Heart right ventricle (tissue), 16 donors: ENCODE results near the gene ONECUT2. TPM values are rescaled to one million over a fixed set of nuclear protein-coding genes. Genes with fewer than 3 reads are reported as not detected.

Experiments used
- ATAC-seq, 8 donors: fragments of 200-7000 bp; cut with Tn5 transposase; one replicate each; pipeline ENCODE4 v1.9.1; 2020; ENCODE audit warnings: mild to moderate bottlenecking in 8 of 8, moderate library complexity in 8 of 8, moderate number of reproducible peaks in 1 of 8
- DNase-seq, 2 donors: peaks; one replicate each; pipeline ENCODE4 v3.0.0-alpha.2; 2020
- H3K27ac ChIP-seq, 10 donors: fragments of 200-600 bp; sonication (generic) in 2 of 10; one replicate each; pipeline versions ENCODE4 v1.5.0 to v1.8.0; 2020 to 2022; ENCODE audit warnings: mild to moderate bottlenecking in 3 of 10
- H3K27me3 ChIP-seq, 7 donors: fragments of 200-600 bp; one replicate each; pipeline ENCODE4 v1.8.0; 2021 to 2022; ENCODE audit warnings: mild to moderate bottlenecking in 2 of 7
- H3K36me3 ChIP-seq, 9 donors: fragments of 200-600 bp; sonication (generic) in 1 of 9; one replicate each; pipeline versions ENCODE4 v1.5.0 to v1.8.0; 2020 to 2022; ENCODE audit warnings: mild to moderate bottlenecking in 2 of 9
- H3K4me1 ChIP-seq, 9 donors: fragments of 200-600 bp; sonication (generic) in 1 of 9; one replicate each; pipeline versions ENCODE4 v1.5.0 to v1.8.0; 2020 to 2022; ENCODE audit warnings: mild to moderate bottlenecking in 4 of 9
- H3K4me3 ChIP-seq, 10 donors: fragments of 200-600 bp; sonication (generic) in 2 of 10; one replicate each; pipeline versions ENCODE4 v1.5.0 to v1.8.0; 2020 to 2022; ENCODE audit warnings: mild to moderate bottlenecking in 7 of 10, moderate library complexity in 2 of 10
- H3K9me3 ChIP-seq, 11 donors: fragments of 200-600 bp in 10 of 11; sonication (generic) in 2 of 11; one replicate each; pipeline versions ENCODE4 v1.5.0 to v1.8.0; 2013 to 2022; ENCODE audit warnings: mild to moderate bottlenecking in 2 of 11, control low read depth in 1 of 11, moderate library complexity in 1 of 11
- CTCF ChIP-seq, 9 donors: fragments of 200-600 bp; sonication (generic) in 2 of 9; IDR thresholded peaks; one replicate each; pipeline versions ENCODE4 v1.5.0 to v1.8.0; 2021 to 2022; ENCODE audit warnings: antibody characterized with exemption in 9 of 9, mild to moderate bottlenecking in 5 of 9, moderate library complexity in 1 of 9
- WGBS, 2 donors: extraction: QIAGEN DNeasy Blood & Tissue Kit; methylation state at CpG; one replicate each; pipeline ENCODE4 v1.1.7; 2013; ENCODE audit warnings: inconsistent platforms in 1 of 2; 5-methylcytosine and 5-hydroxymethylcytosine counted together
- intact Hi-C, 10 donors: fragments of 100-400 bp; cut with DNase I; formaldehyde crosslinking; loops; one replicate each; pipeline versions ENCODE4 v1.11.1 to v1.14.2; 2022
- polyA plus RNA-seq, 2 donors: library from polyadenylated mRNA; stranded (reverse); fragments of 200-250 nt; gene quantifications; one replicate each; pipeline ENCODE4 v1.2.3, GENCODE V29; 2013
- total RNA-seq, 10 donors: library from RNA; stranded (reverse); fragmentation: NEBNext Ultra II Directional in 3 of 10; extraction: Animal tissue kit (Norgen Biotek cat#: 25700) in 3 of 10; gene quantifications; one replicate each; pipeline versions ENCODE4 v1.2.1 to v1.2.4, GENCODE V29; 2021 to 2023
- donor health status: Arrhythmogenic right ventricular cardiomyopathy.
- donor health status: ischemic (EF 13 %, LVEDD 7.1; RV severe dilation, severe dysfunction).
- donor health status: healthy with polysubstance abuse.
- donor health status: DM: no; HTN: yes; CAD: no.
- donor health status: DM: no; HTN: no; CAD: no.
- donor health status: ischemic (EF 25% LVEDD 6.9; RV normal size, moderate dysfunction).
- donor health status: ischemic (EF 25% LVEDD 5.7; RV mildly dilated, moderate dysfunction).
- donor health status: healthy.
- donor health status: DM: yes; HTN: yes; CAD: no.
- donor health status: Ischemic cardiomyopathy.
- donor health status: ischemic (EF 35%, LVEDD 5.7; RV mildly dilated, moderate dysfunction).
- donor health status: nonischemic (EF 11% LVEDD 7.7; RV severe dilation, severe dysfunction).
- donor health status: DM: yes; HTN: yes; CAD: no.
- donor health status: PGD.
- donor health status: ischemic (EF 29% LVEDD 5.4; RV normal size, mild dysfunction).
- donor health status: nonischemic (EF 23%, LVEDD 6.1; RV moderate dilation, normal function).

The ONECUT2 gene
- total and polyA plus RNA-seq, 12 donors, result under 0.01 to 0.53 (median 0.09) TPM; not detected in 3

DNA sequence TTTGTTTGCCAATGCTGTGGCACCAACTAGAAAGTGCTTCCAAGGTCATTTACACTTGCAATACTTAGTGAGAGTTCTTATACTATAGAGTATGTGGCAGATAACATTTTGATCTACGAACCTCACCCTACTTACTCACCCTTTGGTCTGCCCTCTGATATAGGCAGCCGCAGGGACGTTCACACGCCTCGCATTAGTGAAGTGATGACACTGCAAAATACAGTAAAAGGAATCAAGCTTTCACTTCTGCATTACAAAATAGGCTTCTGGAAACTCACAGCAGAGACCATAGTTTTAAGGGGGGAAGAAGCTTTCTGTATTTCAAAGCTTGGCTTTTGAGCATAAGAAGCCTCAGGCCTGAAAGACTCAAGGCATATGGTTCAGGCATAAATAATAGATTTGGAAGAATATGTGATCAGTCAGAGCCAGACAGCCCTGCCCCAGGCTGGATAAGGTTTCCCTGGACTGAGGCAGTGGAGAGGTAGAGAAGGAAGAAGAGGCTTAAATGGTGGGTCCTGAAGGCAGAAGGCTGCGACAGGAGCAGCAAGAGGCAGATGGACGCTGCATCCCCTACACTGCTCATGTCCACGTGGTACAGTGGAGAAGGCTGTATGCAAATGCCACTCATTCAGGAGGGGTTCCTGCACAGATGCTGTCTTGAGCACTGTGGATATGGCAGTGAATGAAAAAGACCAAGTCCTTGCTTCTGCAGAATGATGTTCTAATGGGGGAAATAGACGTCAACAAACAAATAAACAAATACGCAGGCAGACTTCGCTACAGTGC, 88.2 kb downstream of the ONECUT2 start:
- TF ChIP-seq CTCF (IDR thresholded peaks at IDR 0.05), result no peak
- Histone ChIP-seq H3K27me3 (no peaks in the 10 kb centered on the region), H3K27ac (peak overlapping the region in 1 of 10 donors; percentile 53), H3K36me3 (no peaks in the 10 kb centered on the region), H3K4me1 (peaks cover 0 to 14% (median 0%) of the 10 kb centered on the region in 9 donors), H3K4me3 (no peak overlapping the region), H3K9me3 (peaks cover 0 to 18% (median 5%) of the 10 kb centered on the region in 11 donors)
- no peak for DNase-seq
- WGBS, 2 donors, result 79 to 85% methylated on average over 11 of the region's 11 CpGs
- peak in 1 of 8 donors; percentile 42 for ATAC-seq
- intact Hi-C loops, result no loop called here

GRCh38 chr18:57527556-57528229, 92.5 kb downstream of the ONECUT2 start:
- Histone ChIP-seq H3K36me3 (no peaks in the 10 kb centered on the region), H3K27ac (no peak overlapping the region), H3K4me1 (peaks cover 0 to 16% (median 2%) of the 10 kb centered on the region in 9 donors), H3K4me3 (no peak overlapping the region), H3K27me3 (no peaks in the 10 kb centered on the region), H3K9me3 (peaks cover 0 to 18% (median 5%) of the 10 kb centered on the region in 11 donors)
- no peak for TF ChIP-seq CTCF (IDR thresholded peaks at IDR 0.05)
- no peak for ATAC-seq
- WGBS, 2 donors, result 54 to 56% methylated on average over 13 of the region's 13 CpGs
- intact Hi-C loops, result no loop called here
- DNase-seq, result no peak

- intact Hi-C loops, result no loop called here
- no peaks in the 10 kb centered on the region for H3K36me3 ChIP-seq
- peaks cover 0 to 17% (median 5%) of the 10 kb centered on the region in 11 donors for H3K9me3 ChIP-seq
- peaks cover 0 to 19% (median 14%) of the 10 kb centered on the region in 9 donors for H3K4me1 ChIP-seq
- WGBS, 2 donors, result 79 to 81% methylated on average over 7 of the region's 7 CpGs
- no peaks in the 10 kb centered on the region for H3K27me3 ChIP-seq
- no peak for TF ChIP-seq CTCF (IDR thresholded peaks at IDR 0.05)
- no peak for DNase-seq
- no peak for ATAC-seq
- no peak overlapping the region for H3K27ac ChIP-seq
- no peak overlapping the region for H3K4me3 ChIP-seq
Measured at GRCh38 chr18:57529151-57529550, 94.0 kb downstream of the ONECUT2 start.

DNA sequence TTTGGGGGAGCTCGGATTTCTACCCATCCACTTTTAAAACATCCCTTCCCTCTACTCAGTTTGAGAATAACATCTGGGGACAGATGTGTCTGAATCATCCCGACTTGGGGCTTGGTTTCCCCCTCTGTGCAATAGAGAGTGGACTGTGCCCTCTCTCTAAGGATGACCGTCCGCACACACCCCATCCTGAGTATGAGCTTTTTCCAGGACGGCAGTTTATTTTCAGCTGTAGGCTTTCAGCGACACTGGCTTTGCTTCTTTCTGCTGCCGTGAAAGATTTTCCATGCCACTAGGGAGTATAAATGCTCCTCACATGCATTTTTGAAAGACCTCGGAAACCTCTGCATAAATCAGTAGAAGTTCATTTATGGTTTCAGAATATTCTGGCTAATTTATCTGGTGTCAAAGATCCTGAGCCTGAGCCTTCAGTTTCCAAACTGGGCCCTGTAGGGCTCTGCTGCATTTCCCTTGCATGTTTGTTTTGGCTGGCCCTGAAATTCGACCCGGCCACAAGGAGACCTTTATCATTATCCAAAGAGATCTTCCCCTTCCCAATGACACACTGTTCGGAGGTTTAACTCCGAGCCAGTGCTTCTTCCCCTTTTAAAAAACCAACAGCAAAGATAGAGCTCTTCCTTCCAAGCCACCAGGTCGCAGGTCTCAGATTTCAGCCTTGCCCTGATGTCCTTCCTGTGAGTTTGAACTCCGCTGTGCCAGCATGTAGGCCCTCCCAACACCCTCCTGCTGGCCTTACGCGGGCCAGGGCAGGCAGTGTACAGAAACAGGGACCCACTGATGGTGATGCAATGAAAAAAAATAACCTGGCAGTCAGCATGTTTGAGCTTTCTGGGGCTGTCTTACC, 98.1 kb downstream of the ONECUT2 start:
- Histone ChIP-seq H3K36me3 (no peaks in the 10 kb centered on the region), H3K27me3 (peaks cover 0 to under 1% (median 0%) of the 10 kb centered on the region in 7 donors), H3K9me3 (no peaks in the 10 kb centered on the region), H3K4me3 (peak overlapping the region in 1 of 10 donors; percentile 2), H3K4me1 (peaks cover 0 to 16% (median 13%) of the 10 kb centered on the region in 9 donors), H3K27ac (peak overlapping the region in 1 of 10 donors; percentile 8)
- ATAC-seq (peak in 5 of 8 donors; percentile 9 to 50 (median 34)), DNase-seq (no peak)
- intact Hi-C loops, result no loop called here
- no peak for TF ChIP-seq CTCF (IDR thresholded peaks at IDR 0.05)
- 28 to 29% methylated on average over 16 of the region's 16 CpGs for WGBS, 2 donors
